Measurements from ENCODE around the gene GRB10. TPM values are rescaled to one million over a fixed set of nuclear protein-coding genes. Genes with fewer than 3 reads are reported as not detected.
A peak's percentile ranks its signal among the peaks of the same experiment; 100 is the strongest.

The GRB10 gene
- total RNA-seq, 2 experiments from 2014 or later, result 1.4 to 1.8 TPM

GRCh38 chr7:50676079-50676478, 106.6 kb downstream of the GRB10 start:
- peaks cover 12% of the 10 kb centered on the region for H3K27me3 Mint-ChIP-seq
- ATAC-seq (ENCODE audit: low read depth) (no peak), DNase-seq (no peak)
- H3K9me3 Mint-ChIP-seq, result no peaks in the 10 kb centered on the region
- H3K36me3 Mint-ChIP-seq, result no peaks in the 10 kb centered on the region
- H3K4me1 Mint-ChIP-seq, result peaks cover 8% of the 10 kb centered on the region
- no peak overlapping the region for H3K4me3 Mint-ChIP-seq
- POLR2A ChIA-PET, result no interaction called here
- H3K27ac Mint-ChIP-seq, result no peak overlapping the region

DNA sequence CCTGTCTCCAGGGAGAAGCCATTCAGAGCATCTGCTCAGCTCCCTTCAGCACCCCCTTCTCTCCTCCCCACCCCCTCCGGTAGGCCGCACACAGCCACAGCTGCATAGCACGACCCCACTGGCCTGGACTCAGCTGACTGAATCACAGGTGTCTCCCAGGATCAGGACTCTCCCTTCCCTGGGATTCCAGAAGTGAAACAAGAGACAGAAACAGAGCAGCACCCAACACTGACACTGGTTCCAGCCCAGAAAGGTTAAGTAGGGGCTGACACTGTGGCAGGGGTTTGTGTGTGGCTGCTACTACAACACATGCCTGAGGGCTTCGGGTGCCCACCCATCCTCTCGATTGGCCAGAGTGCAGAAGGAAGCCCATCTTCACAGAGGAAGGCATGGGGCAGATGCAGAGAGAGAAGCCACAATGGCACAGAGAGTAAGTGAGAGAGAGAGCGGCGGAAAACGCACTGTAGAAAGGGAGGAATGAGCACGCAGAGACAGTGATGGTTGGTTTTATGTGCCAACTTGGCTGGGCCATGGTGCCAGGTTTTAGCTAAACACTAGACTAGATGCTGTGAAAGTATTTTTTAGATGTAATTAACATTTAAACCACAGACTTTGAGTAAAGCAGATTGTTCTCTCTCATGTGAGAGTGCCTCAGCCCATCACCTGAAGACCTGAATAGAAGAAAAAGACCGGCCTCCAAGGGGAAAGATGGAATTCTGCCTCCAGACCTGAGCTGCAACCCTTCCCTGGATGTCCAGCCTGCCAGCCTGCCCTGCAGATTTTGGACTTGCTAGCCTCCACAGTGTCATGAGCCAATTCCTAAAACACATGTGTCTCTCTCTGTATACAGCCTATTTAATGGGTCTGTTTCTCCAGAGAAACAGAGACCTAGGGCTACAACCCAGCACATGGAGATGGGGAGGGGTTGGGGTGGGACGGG, 107.5 kb downstream of the GRB10 start:
- H3K36me3 Mint-ChIP-seq, result no peaks in the 10 kb centered on the region
- H3K27ac Mint-ChIP-seq, result no peak overlapping the region
- POLR2A ChIA-PET, result no interaction called here

GRCh38 chr7:50674299-50674698, 108.4 kb downstream of the GRB10 start:
- H3K36me3 Mint-ChIP-seq, result no peaks in the 10 kb centered on the region
- H3K27ac Mint-ChIP-seq, result no peak overlapping the region
- no peaks in the 10 kb centered on the region for H3K9me3 Mint-ChIP-seq
- ATAC-seq (ENCODE audit: low read depth), result no peak
- no peak overlapping the region for H3K4me3 Mint-ChIP-seq
- no peak for DNase-seq
- H3K4me1 Mint-ChIP-seq, result peaks cover 6% of the 10 kb centered on the region
- peaks cover 3% of the 10 kb centered on the region for H3K27me3 Mint-ChIP-seq
- POLR2A ChIA-PET, result no interaction called here

More for the DNA sequence above, 107.5 kb downstream of the GRB10 start:
- Mint-ChIP-seq H3K27me3 (peaks cover 5% of the 10 kb centered on the region), H3K4me3 (no peak overlapping the region), H3K4me1 (peaks cover 8% of the 10 kb centered on the region), H3K9me3 (no peaks in the 10 kb centered on the region)
- ATAC-seq (ENCODE audit: low read depth) (no peak), DNase-seq (no peak)

DNA sequence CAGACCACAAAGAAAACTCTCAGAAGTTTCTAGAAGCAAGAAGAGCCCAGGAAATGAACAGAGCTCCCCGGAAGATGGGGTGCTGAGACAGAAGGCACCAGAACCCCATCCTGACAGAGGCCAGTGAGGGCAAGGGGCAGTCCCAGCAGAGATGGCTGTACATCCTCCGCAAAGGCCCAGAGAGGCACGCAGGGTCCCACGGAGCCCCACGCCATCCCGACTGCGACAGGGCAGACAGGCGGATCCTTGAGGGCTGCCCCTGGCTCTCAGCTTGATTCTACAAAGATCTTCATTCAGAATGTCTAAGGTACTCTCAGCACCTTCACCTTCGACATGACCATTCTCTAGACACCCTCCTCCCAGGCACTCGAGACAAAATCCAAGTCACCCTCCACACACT, 109.6 kb downstream of the GRB10 start:
- Mint-ChIP-seq H3K4me1 (peaks cover 3% of the 10 kb centered on the region), H3K27ac (no peak overlapping the region), H3K36me3 (no peaks in the 10 kb centered on the region), H3K9me3 (no peaks in the 10 kb centered on the region), H3K27me3 (no peaks in the 10 kb centered on the region), H3K4me3 (no peak overlapping the region)
- no peak for DNase-seq
- POLR2A ChIA-PET, result interaction anchor here (0.5 to 0.6 kb wide), 2 partner anchors 97 to 510 kb away, joined by 3 read pairs; no protein-coding TSS in a partner anchor
- ATAC-seq (ENCODE audit: low read depth), result no peak

DNA sequence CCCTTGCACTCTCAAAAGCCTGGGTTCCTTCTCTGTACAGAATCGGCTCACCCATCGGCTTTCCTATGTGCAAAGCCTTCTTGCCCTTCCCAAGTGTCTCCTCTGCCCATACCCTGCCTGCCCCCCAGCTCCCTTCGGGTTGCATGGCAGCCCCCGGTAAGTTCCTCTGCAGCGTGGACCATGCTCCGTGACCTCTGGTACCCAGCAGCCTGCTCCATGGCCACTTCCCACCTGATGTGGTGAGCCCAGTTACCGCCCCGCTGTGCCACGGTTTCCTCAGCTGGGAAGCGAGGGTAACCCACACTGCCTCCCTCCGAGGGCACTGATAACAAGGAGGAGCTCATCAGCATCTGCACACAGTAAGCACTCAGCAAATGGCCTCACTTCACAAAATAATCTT, 110.7 kb downstream of the GRB10 start:
- Mint-ChIP-seq H3K9me3 (no peaks in the 10 kb centered on the region), H3K27me3 (no peaks in the 10 kb centered on the region), H3K4me1 (peaks cover 7% of the 10 kb centered on the region), H3K36me3 (no peaks in the 10 kb centered on the region), H3K4me3 (no peak overlapping the region), H3K27ac (no peak overlapping the region)
- POLR2A ChIA-PET, result no interaction called here
- no peak for ATAC-seq (ENCODE audit: low read depth)
- DNase-seq, result no peak

DNA sequence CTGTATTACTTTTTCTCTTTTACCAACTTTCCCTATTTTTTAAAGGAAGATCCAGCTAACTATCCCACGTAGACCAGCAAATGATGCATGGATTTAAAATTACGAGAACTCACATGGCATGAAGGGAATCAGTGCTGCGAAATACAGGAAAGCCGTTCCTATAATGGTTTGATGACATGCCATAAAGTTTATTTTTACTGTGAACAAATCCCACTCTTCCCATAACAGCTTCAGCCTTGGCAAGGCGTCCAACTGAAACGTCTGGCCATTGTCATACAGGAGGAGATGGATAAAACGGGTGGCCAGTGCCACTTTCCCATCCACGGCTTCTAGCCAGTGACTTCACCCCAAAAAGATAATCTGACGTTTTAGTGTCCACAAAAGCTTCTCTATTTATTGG, 111.3 kb downstream of the GRB10 start:
- H3K27ac Mint-ChIP-seq, result no peak overlapping the region
- POLR2A ChIA-PET, result no interaction called here
- peaks cover 7% of the 10 kb centered on the region for H3K4me1 Mint-ChIP-seq
- H3K4me3 Mint-ChIP-seq, result no peak overlapping the region
- DNase-seq (no peak), ATAC-seq (ENCODE audit: low read depth) (no peak)
- no peaks in the 10 kb centered on the region for H3K36me3 Mint-ChIP-seq
- no peaks in the 10 kb centered on the region for H3K9me3 Mint-ChIP-seq
- no peaks in the 10 kb centered on the region for H3K27me3 Mint-ChIP-seq

DNA sequence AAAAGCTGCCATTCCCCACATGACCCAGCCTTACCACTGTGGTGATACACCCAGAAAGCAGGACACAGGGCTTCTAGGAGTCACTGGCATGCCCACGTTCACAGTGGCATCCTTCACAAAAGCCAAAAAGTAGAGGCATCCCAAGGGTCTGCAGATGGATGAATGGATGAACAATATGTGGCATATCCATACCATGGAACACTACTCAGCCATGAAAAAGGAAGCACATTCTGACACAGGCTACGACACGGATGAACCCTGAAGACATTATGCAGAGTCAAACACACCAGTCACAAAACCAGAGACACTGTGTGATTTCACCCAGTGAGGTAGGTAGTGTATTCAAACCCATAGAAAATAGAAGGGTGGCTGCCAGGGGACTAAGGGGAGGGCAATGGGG, 112.8 kb downstream of the GRB10 start:
- DNase-seq, result no peak
- Mint-ChIP-seq H3K9me3 (no peaks in the 10 kb centered on the region), H3K27ac (no peak overlapping the region)

DNA sequence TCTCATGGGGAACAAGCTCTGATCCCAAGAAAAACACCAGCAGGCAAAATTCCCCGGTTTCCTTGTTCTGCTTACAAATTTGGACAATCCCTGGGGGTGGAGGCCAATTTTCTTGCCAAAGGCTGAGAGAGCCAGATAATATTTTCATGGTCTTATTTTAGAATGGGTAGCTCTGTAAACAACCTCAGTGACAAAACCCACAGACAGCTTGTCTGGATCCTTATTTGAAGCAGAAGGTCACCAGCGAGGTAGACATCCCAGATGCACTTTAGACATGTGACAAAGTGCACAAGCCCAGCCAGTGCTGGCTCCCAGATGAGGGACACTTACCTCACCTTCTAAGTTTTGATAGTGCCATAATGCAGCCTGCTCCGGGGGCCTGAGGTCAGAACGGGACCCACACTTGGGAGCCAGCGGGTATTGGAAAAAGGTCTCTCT, 114.9 kb downstream of the GRB10 start:
- ATAC-seq (ENCODE audit: low read depth) (no peak), DNase-seq (no peak)
- H3K27me3 Mint-ChIP-seq, result no peaks in the 10 kb centered on the region
- peaks cover 24% of the 10 kb centered on the region for H3K4me1 Mint-ChIP-seq
- POLR2A ChIA-PET, result no interaction called here
- H3K27ac Mint-ChIP-seq, result no peak overlapping the region
- no peaks in the 10 kb centered on the region for H3K36me3 Mint-ChIP-seq
- H3K9me3 Mint-ChIP-seq, result no peaks in the 10 kb centered on the region
- H3K4me3 Mint-ChIP-seq, result no peak overlapping the region

More for the DNA sequence above, 112.8 kb downstream of the GRB10 start:
- ATAC-seq (ENCODE audit: low read depth), result no peak
- POLR2A ChIA-PET, result no interaction called here
- no peaks in the 10 kb centered on the region for H3K27me3 Mint-ChIP-seq
- no peak overlapping the region for H3K4me3 Mint-ChIP-seq
- H3K36me3 Mint-ChIP-seq, result no peaks in the 10 kb centered on the region
- peaks cover 12% of the 10 kb centered on the region for H3K4me1 Mint-ChIP-seq

GRCh38 chr7:50667338-50667737, 115.4 kb downstream of the GRB10 start:
- no peak for DNase-seq
- no peaks in the 10 kb centered on the region for H3K9me3 Mint-ChIP-seq
- no peaks in the 10 kb centered on the region for H3K27me3 Mint-ChIP-seq
- peak overlapping the region; percentile 13 for H3K27ac Mint-ChIP-seq
- H3K4me1 Mint-ChIP-seq, result peaks cover 29% of the 10 kb centered on the region
- no peak for ATAC-seq (ENCODE audit: low read depth)
- POLR2A ChIA-PET, result interaction anchor here (0.7 kb wide), 1 partner anchor 67 kb away, joined by 3 read pairs; no protein-coding TSS in a partner anchor
- H3K36me3 Mint-ChIP-seq, result no peaks in the 10 kb centered on the region
- H3K4me3 Mint-ChIP-seq, result no peak overlapping the region

- Mint-ChIP-seq H3K4me3 (no peak overlapping the region), H3K4me1 (peaks cover 41% of the 10 kb centered on the region), H3K27ac (no peak overlapping the region), H3K9me3 (no peaks in the 10 kb centered on the region), H3K27me3 (no peaks in the 10 kb centered on the region), H3K36me3 (no peaks in the 10 kb centered on the region)
- DNase-seq (no peak), ATAC-seq (ENCODE audit: low read depth) (no peak)
- POLR2A ChIA-PET, result no interaction called here
These were observed 116.6 kb downstream of the GRB10 start for GRCh38 chr7:50666124-50666496.

DNA sequence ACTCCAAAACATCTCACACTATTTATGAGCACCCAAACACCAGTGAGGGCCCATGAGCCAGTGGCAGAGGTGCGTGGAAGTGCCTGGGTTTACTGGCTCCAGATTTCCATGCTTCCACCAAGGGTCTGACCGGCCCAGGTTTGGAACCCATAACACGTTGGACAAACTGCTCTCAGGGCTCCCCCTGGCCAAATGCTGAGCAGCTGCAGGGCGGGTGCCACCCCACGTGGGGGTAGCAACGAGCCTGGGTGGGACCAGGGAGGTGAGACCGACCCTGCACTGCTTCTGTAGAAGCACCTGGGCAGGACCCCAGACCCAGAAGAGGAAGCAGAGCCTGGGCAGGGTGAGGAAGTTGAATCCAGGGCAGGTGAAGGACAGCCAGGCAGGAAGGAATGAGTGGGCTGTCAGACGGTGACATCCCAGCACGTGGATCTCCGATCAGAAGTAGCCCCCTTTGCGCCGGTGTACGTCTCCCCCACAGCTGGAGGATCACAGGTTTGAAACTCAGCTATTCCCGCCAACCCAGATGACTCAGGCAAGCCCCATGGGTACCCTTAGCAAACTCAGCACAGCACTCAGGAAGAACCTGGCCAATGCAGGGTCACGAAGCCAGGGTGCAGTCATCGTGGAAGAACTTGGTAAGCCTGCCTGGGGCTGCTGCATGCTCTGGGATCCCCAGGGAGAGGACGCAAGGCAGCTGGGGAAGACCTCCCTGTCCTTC, 117.1 kb downstream of the GRB10 start:
- peak overlapping the region; percentile 17 for H3K27ac Mint-ChIP-seq

DNA sequence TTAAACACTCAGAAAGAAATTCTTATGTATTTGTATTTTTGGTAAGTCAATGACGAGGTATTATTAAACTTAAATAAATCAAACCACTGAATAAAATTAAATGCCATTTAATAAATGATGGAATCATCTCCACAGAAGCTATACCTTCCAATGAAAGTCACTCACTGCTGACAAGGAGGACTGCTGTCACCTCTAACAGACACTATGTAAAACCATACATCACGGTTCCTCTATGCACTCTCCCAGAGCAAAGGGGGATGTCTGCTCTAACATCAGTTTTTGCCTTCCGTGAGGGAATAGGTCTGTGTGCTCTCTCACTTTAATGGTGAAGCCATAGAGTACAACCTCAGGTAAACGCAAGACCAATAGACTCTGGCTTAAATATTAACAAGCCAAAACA, 117.8 kb downstream of the GRB10 start:
- no peaks in the 10 kb centered on the region for H3K27me3 Mint-ChIP-seq
- peak overlapping the region; percentile 17 for H3K27ac Mint-ChIP-seq
- H3K36me3 Mint-ChIP-seq, result no peaks in the 10 kb centered on the region
- peaks cover 53% of the 10 kb centered on the region for H3K4me1 Mint-ChIP-seq
- ATAC-seq (ENCODE audit: low read depth) (no peak), DNase-seq (no peak)
- POLR2A ChIA-PET, result no interaction called here
- H3K9me3 Mint-ChIP-seq, result no peaks in the 10 kb centered on the region
- no peak overlapping the region for H3K4me3 Mint-ChIP-seq

More for the DNA sequence above, 117.1 kb downstream of the GRB10 start:
- no peaks in the 10 kb centered on the region for H3K36me3 Mint-ChIP-seq
- H3K4me1 Mint-ChIP-seq, result peaks cover 46% of the 10 kb centered on the region
- H3K27me3 Mint-ChIP-seq, result no peaks in the 10 kb centered on the region
- ATAC-seq (ENCODE audit: low read depth) (no peak), DNase-seq (no peak)
- POLR2A ChIA-PET, result no interaction called here
- no peak overlapping the region for H3K4me3 Mint-ChIP-seq
- no peaks in the 10 kb centered on the region for H3K9me3 Mint-ChIP-seq

GRCh38 chr7:50664461-50664922, 118.2 kb downstream of the GRB10 start:
- H3K27ac Mint-ChIP-seq, result peak overlapping the region; percentile 36
- POLR2A ChIA-PET, result no interaction called here
- ATAC-seq (ENCODE audit: low read depth), result no peak

More at GRCh38 chr7:50664461-50664922, 118.2 kb downstream of the GRB10 start:
- peaks cover 57% of the 10 kb centered on the region for H3K4me1 Mint-ChIP-seq
- no peaks in the 10 kb centered on the region for H3K36me3 Mint-ChIP-seq
- no peaks in the 10 kb centered on the region for H3K9me3 Mint-ChIP-seq
- no peaks in the 10 kb centered on the region for H3K27me3 Mint-ChIP-seq
- DNase-seq, result no peak
- H3K4me3 Mint-ChIP-seq, result no peak overlapping the region
